GM18951 (cell line): ENCODE data around the gene ADNP.

ENCODE experiments used
- POLR2A ChIP-seq: IDR thresholded peaks from 4 replicates; pipeline ENCODE4 v1.6.1; 2011; ENCODE audit warnings: mild to moderate bottlenecking; ENCODE audit not compliant: insufficient read length, insufficient read depth; ENCODE audit errors: extremely low read depth
- in situ Hi-C: fragments of 300-500 bp; cut with MboI; formaldehyde crosslinking; loops from one replicate; pipeline ENCODE4 v1.12.0; 2022; ENCODE audit warnings: low sequenced_read_pairs, mixed read lengths, inconsistent platforms; ENCODE audit not compliant: unreplicated experiment

Gene ADNP

GRCh38 chr20:50879649-50880550 is 51.3 kb downstream of the ADNP start:
- in situ Hi-C loops: no loop called here
- no peak for TF ChIP-seq POLR2A

- in situ Hi-C loops: no loop called here
- TF ChIP-seq POLR2A: no peak
These were observed 53.9 kb downstream of the ADNP start for GRCh38 chr20:50877232-50877743.

- in situ Hi-C loops: no loop called here
- no peak for TF ChIP-seq POLR2A
These were observed 54.4 kb downstream of the ADNP start for GRCh38 chr20:50876816-50877215.

DNA sequence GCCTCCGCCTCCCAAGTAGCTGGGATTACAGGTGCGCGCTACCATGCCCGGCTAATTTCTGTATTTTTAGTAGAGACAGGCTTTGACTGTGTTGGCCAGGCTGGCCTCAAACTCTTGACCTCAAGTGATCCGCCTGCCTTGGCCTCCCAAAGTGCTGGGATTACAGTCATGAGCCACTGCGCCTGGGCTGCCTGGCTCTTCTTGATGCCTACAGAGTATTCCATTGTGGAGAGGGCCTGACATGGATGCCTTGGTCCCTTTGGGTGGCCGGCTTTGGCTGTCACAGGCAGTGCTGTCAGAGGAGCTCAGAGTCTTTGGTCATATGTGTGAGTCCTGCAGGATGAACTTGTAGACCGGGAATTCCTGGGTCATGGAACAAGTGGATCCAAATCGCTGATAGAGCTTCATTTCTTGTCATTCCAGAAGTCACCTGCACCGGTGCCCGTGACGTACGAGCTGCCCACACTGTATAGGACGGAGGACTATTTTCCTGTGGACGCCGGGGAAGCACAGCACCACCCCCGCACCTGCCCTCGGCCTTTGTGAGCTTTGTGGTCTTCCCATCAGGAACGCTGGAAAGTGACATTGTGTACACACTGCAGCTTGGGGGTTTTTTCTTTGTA is 55.1 kb downstream of the ADNP start:
- TF ChIP-seq POLR2A: no peak
- in situ Hi-C loops: no loop called here

GRCh38 chr20:50874758-50875665 is 56.2 kb downstream of the ADNP start:
- in situ Hi-C loops: no loop called here
- TF ChIP-seq POLR2A: no peak

GRCh38 chr20:50874111-50874757 is 57.0 kb downstream of the ADNP start:
- in situ Hi-C loops: no loop called here
- no peak for TF ChIP-seq POLR2A

DNA sequence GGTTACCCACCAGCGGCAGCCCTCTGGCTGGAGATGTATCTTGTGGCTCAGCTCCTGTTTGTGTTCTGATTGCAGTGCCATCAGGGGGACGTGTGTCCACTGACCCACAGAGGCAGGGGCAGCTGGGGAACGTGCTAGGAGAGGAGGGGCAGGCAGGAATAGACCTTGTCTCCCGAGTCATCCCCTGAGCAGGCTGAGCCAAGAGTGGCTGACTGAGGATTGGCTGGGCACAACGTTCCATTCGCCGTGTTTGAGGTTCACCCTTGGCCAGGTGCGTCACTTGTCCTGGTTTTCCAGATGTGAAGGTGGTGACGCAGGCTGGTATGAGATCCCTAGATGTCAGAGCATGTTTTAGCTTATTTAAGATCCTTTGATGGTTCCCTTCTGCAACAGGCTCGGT is 57.7 kb downstream of the ADNP start:
- in situ Hi-C loops: no loop called here
- no peak for TF ChIP-seq POLR2A

DNA sequence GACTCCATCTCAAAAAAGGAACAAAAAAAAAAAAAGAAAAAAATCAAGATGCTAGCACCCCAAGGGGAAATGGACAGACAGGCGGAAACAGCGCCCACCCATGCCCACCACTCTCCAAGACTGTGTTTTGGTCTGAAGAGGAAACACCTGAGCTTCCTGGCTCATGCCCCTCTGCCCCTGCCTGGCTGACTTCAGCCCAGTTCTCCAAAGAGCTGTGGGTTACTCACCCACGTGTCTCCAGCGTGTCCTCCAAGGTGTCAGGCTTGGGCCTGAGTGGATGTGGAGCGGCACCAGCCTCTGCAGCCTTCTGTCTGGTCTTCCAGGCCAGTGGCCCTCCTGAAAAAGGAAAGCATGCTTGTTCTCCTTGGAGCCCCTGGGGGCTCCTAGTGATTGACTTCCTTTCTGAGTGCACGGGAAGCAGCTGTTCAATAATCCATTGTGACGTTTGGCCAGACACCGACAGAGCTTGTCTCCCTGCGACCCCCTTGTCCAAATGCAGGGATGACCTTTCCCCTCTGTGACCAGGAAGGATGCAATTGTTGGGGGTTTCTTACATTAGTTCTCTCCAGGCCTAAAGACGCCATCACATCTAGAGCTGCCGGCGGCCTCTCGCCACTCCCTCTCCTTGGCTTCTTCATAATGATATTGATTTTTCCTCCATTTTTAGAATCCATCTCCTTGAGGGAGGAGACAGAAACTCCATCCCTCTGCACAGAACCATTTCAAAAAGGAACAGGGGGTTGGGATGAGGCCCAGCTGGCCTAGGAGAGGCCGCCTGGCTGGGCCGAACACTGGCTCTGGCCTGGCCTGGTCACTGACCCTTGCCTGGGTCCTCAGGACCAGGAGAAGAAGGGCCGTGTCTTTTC is 58.4 kb downstream of the ADNP start:
- in situ Hi-C loops: no loop called here
- TF ChIP-seq POLR2A: no peak

DNA sequence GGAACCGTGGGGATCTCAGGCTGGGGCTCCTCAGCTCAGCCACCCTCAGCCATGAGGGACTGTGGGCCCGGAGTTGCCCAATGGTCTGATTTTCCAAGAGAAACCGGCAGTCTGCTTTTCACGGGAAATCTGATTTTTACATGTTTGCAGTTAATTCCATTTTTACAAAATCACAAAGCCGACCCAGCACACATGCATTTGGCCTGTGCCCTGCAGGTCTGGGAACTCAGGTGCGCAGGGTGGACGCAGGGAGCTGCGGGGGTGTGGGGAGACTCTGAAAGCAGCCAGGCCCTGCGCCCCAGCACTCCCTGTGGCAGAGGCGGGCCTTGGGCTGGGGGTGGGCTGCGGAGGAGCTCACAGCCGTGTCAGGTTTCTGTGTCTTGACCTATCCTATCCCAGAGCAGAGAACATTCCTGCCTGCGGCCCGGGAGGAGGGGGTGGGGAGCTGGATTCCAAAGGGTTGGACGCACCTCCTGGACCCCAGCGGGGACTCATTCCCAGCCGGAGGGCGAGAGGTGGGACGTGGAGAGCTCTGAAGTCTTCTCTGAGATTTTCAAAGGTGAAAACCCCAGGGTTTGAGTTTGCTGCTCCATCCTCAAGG is 60.6 kb downstream of the ADNP start:
- TF ChIP-seq POLR2A: no peak
- in situ Hi-C loops: no loop called here

- in situ Hi-C loops: no loop called here
- TF ChIP-seq POLR2A: no peak
These were observed 62.4 kb downstream of the ADNP start for GRCh38 chr20:50868509-50869495.
